H1 (cell line): ENCODE results near the gene IQSEC3. TPM values are rescaled to one million over a fixed set of nuclear protein-coding genes. Genes with fewer than 3 reads are reported as not detected.
A peak's percentile ranks its signal among the peaks of the same experiment; 100 is the strongest.
"Not testable (repeated sequence)": the region's sequence is repeated elsewhere in the genome, so short reads cannot be mapped to it uniquely, and the experiment has no call there.

ENCODE experiments used
- CTCF ChIA-PET: fragments of 300-600 bp; sonication (Branson Sonifier 250); formaldehyde crosslinking; loops from one replicate; lab custom pipeline; 2021; ENCODE audit not compliant: partially characterized antibody; lab: Charles Lee
- POLR2A ChIA-PET: fragments of 300-600 bp; sonication (Branson Sonifier 250); formaldehyde crosslinking; loops from one replicate; lab custom pipeline; 2021; ENCODE audit warnings: inconsistent platforms; ENCODE audit not compliant: partially characterized antibody; lab: Charles Lee
- DNase-seq, 2 experiments: peaks; one replicate each; pipeline versions ENCODE4 v3.0.0 to v3.0.0-alpha.2; 2010 to 2022; ENCODE audit warnings: low spot score in 2 of 2, low read depth in 1 of 2, mixed read lengths in 1 of 2
- FAIRE-seq: peaks from 2 replicates; lab custom pipeline; 2011; peaks lifted over from hg19 to GRCh38; lab: Jason Lieb, UNC
- H2AFZ ChIP-seq: 2 replicates; pipeline ENCODE4 v1.8.1; 2012; ENCODE audit warnings: low read length, inconsistent platforms
- H2AK5ac ChIP-seq: 2 replicates; pipeline ENCODE4 v1.6.1; 2013; ENCODE audit warnings: low read depth, low read length
- H2BK120ac ChIP-seq: replicated peaks from 2 replicates; pipeline ENCODE3; 2013; ENCODE audit warnings: low read depth, low read length, inconsistent platforms
- H2BK12ac ChIP-seq: 2 replicates; pipeline ENCODE4 v1.6.1; 2013; ENCODE audit warnings: low read depth, low read length
- H2BK15ac ChIP-seq: 2 replicates; pipeline ENCODE4 v1.6.1; 2013; ENCODE audit warnings: low read length
- H2BK20ac ChIP-seq: 2 replicates; pipeline ENCODE4 v1.6.1; 2013; ENCODE audit warnings: low read length
- H2BK5ac ChIP-seq: 2 replicates; pipeline ENCODE4 v1.6.1; 2013; ENCODE audit warnings: low read depth, low read length
- H3K14ac ChIP-seq: 2 replicates; pipeline ENCODE4 v1.6.1; 2013; ENCODE audit warnings: inconsistent platforms; ENCODE audit not compliant: insufficient read length
- H3K18ac ChIP-seq: 2 replicates; pipeline ENCODE4 v1.6.1; 2013; ENCODE audit warnings: low read length; ENCODE audit errors: extremely low read depth
- H3K23ac ChIP-seq: 2 replicates; pipeline ENCODE4 v1.6.1; 2013; ENCODE audit warnings: inconsistent platforms; ENCODE audit not compliant: insufficient read length
- H3K23me2 ChIP-seq: 2 replicates; pipeline ENCODE4 v1.6.1; 2013; ENCODE audit warnings: low read depth, low read length
- H3K27ac ChIP-seq: 2 replicates; pipeline ENCODE4 v1.6.1; 2011; ENCODE audit warnings: low read depth, low read length, inconsistent platforms
- H3K27me3 ChIP-seq, 4 experiments: replicated peaks in 1 of 4; 1 replicate in 1 of 4; 2 replicates in 3 of 4; pipeline versions ENCODE4 v1.6.1 to v1.8.1; 2011 to 2013; ENCODE audit warnings: low read length in 3 of 4, mild to moderate bottlenecking in 3 of 4, inconsistent platforms in 2 of 4, mixed read lengths in 2 of 4, moderate library complexity in 1 of 4; ENCODE audit not compliant: control insufficient read depth in 3 of 4, insufficient read depth in 3 of 4; ENCODE audit errors: extremely low read depth in 1 of 4
- H3K36me3 ChIP-seq, 4 experiments: 2 replicates each; pipeline versions ENCODE4 v1.6.1 to v1.8.1; 2011 to 2013; ENCODE audit warnings: mild to moderate bottlenecking in 4 of 4, low read length in 3 of 4, moderate library complexity in 2 of 4, control low read depth in 1 of 4, inconsistent platforms in 1 of 4; ENCODE audit not compliant: insufficient read depth in 4 of 4, control insufficient read depth in 2 of 4
- H3K4ac ChIP-seq: replicated peaks from 2 replicates; pipeline ENCODE3; 2013; ENCODE audit warnings: low read length, low read depth, mixed read lengths, inconsistent platforms; ENCODE audit not compliant: insufficient read length
- H3K4me1 ChIP-seq, 4 experiments: replicated peaks in 1 of 4; 1 replicate in 1 of 4; 2 replicates in 3 of 4; pipeline versions ENCODE4 v1.6.1 to v1.8.1; 2011 to 2013; ENCODE audit warnings: low read length in 3 of 4, inconsistent platforms in 2 of 4, mixed read lengths in 1 of 4; ENCODE audit not compliant: insufficient read depth in 4 of 4, control insufficient read depth in 3 of 4
- H3K4me2 ChIP-seq, 2 experiments: 2 replicates each; pipeline versions ENCODE4 v1.6.1 to v1.8.1; 2011 to 2013; ENCODE audit warnings: low read depth in 2 of 2, low read length in 2 of 2, control low read depth in 1 of 2, inconsistent platforms in 1 of 2, mild to moderate bottlenecking in 1 of 2; ENCODE audit not compliant: insufficient read depth in 1 of 2
- H3K4me3 ChIP-seq, 4 experiments: fragments of 200-600, 300-600 bp in 1 of 4; sonication (generic), shearing (Covaris generic), sonication (Bioruptor Twin) in 1 of 4; 2 replicates each; pipeline versions ENCODE4 v1.5.1 to v1.8.1; 2011 to 2016; ENCODE audit warnings: low read length in 4 of 4, low read depth in 3 of 4, control low read depth in 2 of 4, inconsistent platforms in 2 of 4, mild to moderate bottlenecking in 2 of 4, mixed read lengths in 1 of 4, moderate library complexity in 1 of 4; ENCODE audit not compliant: insufficient read depth in 2 of 4; ENCODE audit errors: extremely low read depth in 1 of 4
- H3K56ac ChIP-seq: replicated peaks from 2 replicates; pipeline ENCODE3; 2013; ENCODE audit warnings: low read depth, mild to moderate bottlenecking, mixed read lengths, low read length, inconsistent platforms; ENCODE audit not compliant: insufficient read length
- H3K79me1 ChIP-seq: 2 replicates; pipeline ENCODE4 v1.6.1; 2013; ENCODE audit warnings: low read depth, low read length, control low read depth
- H3K79me2 ChIP-seq, 2 experiments: 2 replicates each; pipeline versions ENCODE4 v1.6.1 to v1.8.1; 2012 to 2013; ENCODE audit warnings: low read length in 2 of 2, mild to moderate bottlenecking in 2 of 2, inconsistent platforms in 1 of 2; ENCODE audit not compliant: insufficient read depth in 2 of 2, control insufficient read depth in 1 of 2
- H3K9ac ChIP-seq, 4 experiments: replicated peaks in 1 of 4; 1 replicate in 1 of 4; 2 replicates in 3 of 4; pipeline versions ENCODE4 v1.6.1 to v1.8.1; 2011 to 2013; ENCODE audit warnings: low read depth in 3 of 4, low read length in 3 of 4, control low read depth in 2 of 4, mild to moderate bottlenecking in 2 of 4, moderate library complexity in 2 of 4, inconsistent platforms in 1 of 4; ENCODE audit errors: extremely low read depth in 1 of 4
- H3K9me3 ChIP-seq, 2 experiments: 2 replicates each; pipeline versions ENCODE4 v1.6.1 to v1.8.1; 2012 to 2013; ENCODE audit warnings: mild to moderate bottlenecking in 2 of 2, moderate library complexity in 2 of 2, control low read depth in 1 of 2, inconsistent platforms in 1 of 2, low read depth in 1 of 2, low read length in 1 of 2, mixed read lengths in 1 of 2; ENCODE audit not compliant: insufficient read depth in 2 of 2
- H4K20me1 ChIP-seq, 2 experiments: replicated peaks in 1 of 2; 2 replicates each; pipeline versions ENCODE3 to v1.8.1; 2011 to 2013; ENCODE audit warnings: inconsistent platforms in 2 of 2, low read length in 2 of 2, mild to moderate bottlenecking in 1 of 2; ENCODE audit not compliant: insufficient read depth in 2 of 2, control insufficient read depth in 1 of 2
- H4K5ac ChIP-seq: 2 replicates; pipeline ENCODE4 v1.6.1; 2013; ENCODE audit warnings: low read length, low read depth, mixed read lengths, inconsistent platforms; ENCODE audit not compliant: insufficient read length
- H4K8ac ChIP-seq: 2 replicates; pipeline ENCODE4 v1.8.0; 2013; ENCODE audit warnings: mild to moderate bottlenecking, moderate library complexity, low read length, inconsistent platforms; ENCODE audit not compliant: insufficient read depth; ENCODE audit errors: extremely low read depth
- H4K91ac ChIP-seq: replicated peaks from 2 replicates; pipeline ENCODE3; 2013; ENCODE audit warnings: low read length, mixed read lengths, inconsistent platforms; ENCODE audit not compliant: insufficient read length
- MAFK ChIP-seq: IDR thresholded peaks from 2 replicates; pipeline ENCODE4 v1.6.1; 2012; ENCODE audit warnings: low read depth, mild to moderate bottlenecking, improper control_type of control experiment, low read length
- WGBS, 2 experiments: shearing (Covaris generic) in 1 of 2; methylation state at CpG; one replicate each; pipeline versions ENCODE4 v1.1.6 to v1.1.7; 2013 to 2015; ENCODE audit warnings: low lambda C conversion rate in 2 of 2, mixed read lengths in 2 of 2, inconsistent platforms in 1 of 2, low coverage in 1 of 2, missing lambda C conversion rate in 1 of 2; ENCODE audit not compliant: insufficient replicate concordance in 2 of 2, insufficient coverage in 1 of 2, insufficient read length in 1 of 2; ENCODE audit errors: extremely low coverage in 1 of 2, missing lambda C conversion rate in 1 of 2; 5-methylcytosine and 5-hydroxymethylcytosine counted together
- polyA plus RNA-seq, 7 experiments: library from polyadenylated mRNA; depleted of rRNA in 3 of 7; stranded (reverse) in 5 of 7; unstranded in 2 of 7; fragments of >200 nt in 5 of 7; fragments of 200-250 nt in 2 of 7; gene quantifications; 1 replicate in 5 of 7; 2 replicates in 1 of 7; 4 replicates in 1 of 7; pipeline versions ENCODE4 v1.2.1 to v1.2.3, GENCODE V29; 2011 to 2013; ENCODE audit warnings: missing spikeins in 2 of 7, mixed read lengths in 2 of 7
- total RNA-seq: library from RNA; stranded (reverse); fragmentation: NEBNext Ultra II Directional; extraction: Animal tissue kit (Norgen Biotek cat#: 25700); gene quantifications from 2 replicates; pipeline ENCODE4 v1.2.1, GENCODE V29; 2021

Gene IQSEC3
- total and polyA plus RNA-seq, 2 of the 8 experiments (the other 6 are each of a cell fraction or from before 2014, with no cell fraction given) = 1.2 to 3.1 TPM

DNA sequence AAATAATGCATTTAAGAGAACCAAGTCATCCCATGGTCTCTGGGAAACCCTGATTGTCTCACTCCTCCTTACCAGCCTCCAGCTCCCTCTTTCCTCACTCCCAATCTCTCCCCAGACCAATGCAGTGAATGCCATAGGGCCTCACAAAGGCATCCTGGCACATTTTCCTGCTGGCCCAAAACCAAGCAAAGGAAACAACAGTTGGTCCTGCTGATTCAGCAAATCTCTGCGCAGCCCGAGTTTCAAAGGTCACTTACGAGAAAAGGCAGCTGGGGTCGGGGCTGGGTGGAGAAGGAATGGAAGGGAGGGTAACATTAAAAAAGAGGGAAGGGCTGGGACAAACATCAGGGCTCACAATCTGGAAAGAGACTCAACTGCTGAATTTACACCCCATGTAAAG lies 5.5 kb downstream of the IQSEC3 start:
- not testable (repeated sequence) for H2BK5ac ChIP-seq

More for the DNA sequence above, 5.5 kb downstream of the IQSEC3 start:
- H2BK120ac ChIP-seq, H2BK12ac ChIP-seq, H3K27ac ChIP-seq, H3K4me2 ChIP-seq, H2BK20ac ChIP-seq, H3K14ac ChIP-seq, H2AFZ ChIP-seq, H3K9ac ChIP-seq, H2BK15ac ChIP-seq, H3K9me3 ChIP-seq, H4K5ac ChIP-seq, H3K4ac ChIP-seq, H3K79me1 ChIP-seq, H4K91ac ChIP-seq, H3K4me3 ChIP-seq, H3K23me2 ChIP-seq, POLR2A ChIA-PET: not testable (repeated sequence)
- WGBS, 2 experiments = 100% methylated on average over 1 of the region's 4 CpGs; no CpG with 5 or more reads in 1 of the 2 experiments
- 0 out of 2 replicates have a peak, but pooled peaks have one; percentile 31 for TF ChIP-seq MAFK
- TF ChIP-seq, all 59 proteins: peak for 1; not testable (repeated sequence) for 58
- DNase-seq, H3K4me1 ChIP-seq, H3K36me3 ChIP-seq, H3K79me2 ChIP-seq, H2AK5ac ChIP-seq, H3K56ac ChIP-seq, H3K18ac ChIP-seq, FAIRE-seq, H4K8ac ChIP-seq, H3K27me3 ChIP-seq, CTCF ChIA-PET, H4K20me1 ChIP-seq, H3K23ac ChIP-seq: not testable (repeated sequence)
